HCT116 (cell line): ENCODE results near the gene CT45A9.
"Not testable (repeated sequence)": the region's sequence is repeated elsewhere in the genome, so short reads cannot be mapped to it uniquely, and the experiment has no call there.

Source experiments
- POLR2AphosphoS5 ChIP-seq: IDR thresholded peaks from 2 replicates; pipeline ENCODE4 v1.6.1; 2011; ENCODE audit warnings: mild to moderate bottlenecking, low read depth, low read length, moderate library complexity
- TF ChIP-seq, protein P1 (sequence below): IDR thresholded peaks from 2 replicates; pipeline ENCODE4 v1.6.1; 2011; ENCODE audit warnings: mild to moderate bottlenecking, low read length, moderate library complexity; ENCODE audit not compliant: insufficient replicate concordance; ENCODE audit errors: extremely low read depth
- TF ChIP-seq, protein P2 (sequence below), 3 experiments: fragments of 200-600 bp in 1 of 3; sonication (generic) in 1 of 3; IDR thresholded peaks in 2 of 3; conservative IDR thresholded peaks in 1 of 3; 2 replicates each; pipeline ENCODE4 v1.5.1; 2012 to 2017; ENCODE audit warnings: low read depth in 2 of 3, low read length in 2 of 3, antibody characterized with exemption in 1 of 3, borderline replicate concordance in 1 of 3, control low read depth in 1 of 3, mild to moderate bottlenecking in 1 of 3, mixed read lengths in 1 of 3, mixed run types in 1 of 3, moderate library complexity in 1 of 3; ENCODE audit not compliant: insufficient read depth in 1 of 3

DNA sequence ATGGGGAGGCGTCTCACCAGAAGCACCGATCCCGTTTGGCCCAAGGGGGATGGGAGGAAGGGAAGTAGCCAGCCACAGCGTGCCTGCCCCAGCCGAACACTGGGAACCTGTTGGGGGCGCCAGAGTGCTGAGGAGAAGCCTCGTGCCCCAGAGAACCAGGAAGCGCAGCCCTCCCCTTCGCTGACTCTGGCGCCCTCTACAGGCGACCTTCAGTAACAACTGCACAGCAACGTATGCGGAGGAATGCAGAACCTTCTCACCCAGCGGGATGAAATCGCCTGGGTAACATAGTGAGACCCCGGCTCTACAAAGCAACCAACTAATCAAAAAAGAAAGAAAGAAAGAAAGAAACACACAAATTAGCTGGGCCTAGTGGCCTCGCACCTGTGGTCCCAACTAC, 51.7 kb downstream of the CT45A9 start, which contains the start of gene CT45A2:
- TF ChIP-seq, protein P1, sequence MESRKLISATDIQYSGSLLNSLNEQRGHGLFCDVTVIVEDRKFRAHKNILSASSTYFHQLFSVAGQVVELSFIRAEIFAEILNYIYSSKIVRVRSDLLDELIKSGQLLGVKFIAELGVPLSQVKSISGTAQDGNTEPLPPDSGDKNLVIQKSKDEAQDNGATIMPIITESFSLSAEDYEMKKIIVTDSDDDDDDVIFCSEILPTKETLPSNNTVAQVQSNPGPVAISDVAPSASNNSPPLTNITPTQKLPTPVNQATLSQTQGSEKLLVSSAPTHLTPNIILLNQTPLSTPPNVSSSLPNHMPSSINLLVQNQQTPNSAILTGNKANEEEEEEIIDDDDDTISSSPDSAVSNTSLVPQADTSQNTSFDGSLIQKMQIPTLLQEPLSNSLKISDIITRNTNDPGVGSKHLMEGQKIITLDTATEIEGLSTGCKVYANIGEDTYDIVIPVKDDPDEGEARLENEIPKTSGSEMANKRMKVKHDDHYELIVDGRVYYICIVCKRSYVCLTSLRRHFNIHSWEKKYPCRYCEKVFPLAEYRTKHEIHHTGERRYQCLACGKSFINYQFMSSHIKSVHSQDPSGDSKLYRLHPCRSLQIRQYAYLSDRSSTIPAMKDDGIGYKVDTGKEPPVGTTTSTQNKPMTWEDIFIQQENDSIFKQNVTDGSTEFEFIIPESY = not testable (repeated sequence)
- not testable (repeated sequence) for TF ChIP-seq POLR2AphosphoS5
- TF ChIP-seq, protein P2, sequence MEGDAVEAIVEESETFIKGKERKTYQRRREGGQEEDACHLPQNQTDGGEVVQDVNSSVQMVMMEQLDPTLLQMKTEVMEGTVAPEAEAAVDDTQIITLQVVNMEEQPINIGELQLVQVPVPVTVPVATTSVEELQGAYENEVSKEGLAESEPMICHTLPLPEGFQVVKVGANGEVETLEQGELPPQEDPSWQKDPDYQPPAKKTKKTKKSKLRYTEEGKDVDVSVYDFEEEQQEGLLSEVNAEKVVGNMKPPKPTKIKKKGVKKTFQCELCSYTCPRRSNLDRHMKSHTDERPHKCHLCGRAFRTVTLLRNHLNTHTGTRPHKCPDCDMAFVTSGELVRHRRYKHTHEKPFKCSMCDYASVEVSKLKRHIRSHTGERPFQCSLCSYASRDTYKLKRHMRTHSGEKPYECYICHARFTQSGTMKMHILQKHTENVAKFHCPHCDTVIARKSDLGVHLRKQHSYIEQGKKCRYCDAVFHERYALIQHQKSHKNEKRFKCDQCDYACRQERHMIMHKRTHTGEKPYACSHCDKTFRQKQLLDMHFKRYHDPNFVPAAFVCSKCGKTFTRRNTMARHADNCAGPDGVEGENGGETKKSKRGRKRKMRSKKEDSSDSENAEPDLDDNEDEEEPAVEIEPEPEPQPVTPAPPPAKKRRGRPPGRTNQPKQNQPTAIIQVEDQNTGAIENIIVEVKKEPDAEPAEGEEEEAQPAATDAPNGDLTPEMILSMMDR (IDR thresholded peaks at IDR 0.05 in 2 of 3, conservative IDR thresholded peaks at IDR 0.05 in 1 of 3; ENCODE audit: borderline replicate concordance in 1 of 3, insufficient read depth in 1 of 3, low read depth in 2 of 3, low read length in 2 of 3) = not testable (repeated sequence)
